Suppressor macrophage treated with lipopolysaccharide for 4 hours (primary cell): ENCODE results near the gene DAPK3.
"Not testable (repeated sequence)": the region's sequence is repeated elsewhere in the genome, so short reads cannot be mapped to it uniquely, and the experiment has no call there.

Experiments
- DNase-seq: peaks from one replicate; pipeline ENCODE4 v3.0.0-alpha.2; 2020

Gene DAPK3

DNA sequence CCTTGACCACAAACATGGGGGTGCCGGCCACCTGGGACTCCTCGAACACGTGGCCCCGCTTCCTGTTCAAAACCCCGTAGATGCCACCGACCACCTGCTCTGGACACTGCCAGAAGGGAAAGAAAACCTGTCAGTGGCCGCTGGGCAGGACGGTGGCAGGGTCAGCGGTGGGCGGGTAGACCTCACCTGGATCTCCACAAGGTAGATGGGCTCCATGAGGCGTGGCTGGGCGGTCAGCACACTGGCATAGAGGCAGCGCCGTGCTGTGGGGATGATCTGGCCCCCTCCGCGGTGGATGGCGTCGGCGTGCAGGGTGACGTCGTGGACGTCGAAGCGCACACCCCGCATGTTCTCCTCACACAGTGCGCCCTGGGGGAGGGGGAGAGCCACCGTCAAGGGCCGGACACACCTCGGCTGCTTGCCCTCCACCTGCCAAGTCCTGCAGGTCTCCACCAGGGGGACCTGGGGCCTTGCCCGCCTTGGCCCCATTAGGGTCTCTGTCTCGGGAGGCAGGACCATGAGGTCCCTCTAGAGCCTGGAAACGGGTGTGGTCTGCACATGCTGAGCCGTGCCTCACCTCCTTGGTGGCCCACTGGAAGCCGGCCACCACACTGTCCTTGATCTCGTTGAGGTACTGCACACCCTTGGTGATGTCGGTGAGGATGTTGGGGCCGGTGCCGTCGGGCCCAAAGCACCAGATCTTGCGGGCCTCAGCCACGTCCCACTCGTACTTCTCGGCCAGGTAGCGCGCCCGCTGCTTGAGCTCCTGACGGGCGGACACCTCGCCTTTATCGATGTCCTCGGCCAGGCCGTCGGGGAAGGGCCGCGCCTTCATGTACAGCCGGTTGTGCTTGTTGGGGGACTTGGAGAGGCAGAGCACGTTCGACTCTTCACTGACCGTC lies 6.6 kb upstream of the DAPK3 start:
- no peak for DNase-seq

DNA sequence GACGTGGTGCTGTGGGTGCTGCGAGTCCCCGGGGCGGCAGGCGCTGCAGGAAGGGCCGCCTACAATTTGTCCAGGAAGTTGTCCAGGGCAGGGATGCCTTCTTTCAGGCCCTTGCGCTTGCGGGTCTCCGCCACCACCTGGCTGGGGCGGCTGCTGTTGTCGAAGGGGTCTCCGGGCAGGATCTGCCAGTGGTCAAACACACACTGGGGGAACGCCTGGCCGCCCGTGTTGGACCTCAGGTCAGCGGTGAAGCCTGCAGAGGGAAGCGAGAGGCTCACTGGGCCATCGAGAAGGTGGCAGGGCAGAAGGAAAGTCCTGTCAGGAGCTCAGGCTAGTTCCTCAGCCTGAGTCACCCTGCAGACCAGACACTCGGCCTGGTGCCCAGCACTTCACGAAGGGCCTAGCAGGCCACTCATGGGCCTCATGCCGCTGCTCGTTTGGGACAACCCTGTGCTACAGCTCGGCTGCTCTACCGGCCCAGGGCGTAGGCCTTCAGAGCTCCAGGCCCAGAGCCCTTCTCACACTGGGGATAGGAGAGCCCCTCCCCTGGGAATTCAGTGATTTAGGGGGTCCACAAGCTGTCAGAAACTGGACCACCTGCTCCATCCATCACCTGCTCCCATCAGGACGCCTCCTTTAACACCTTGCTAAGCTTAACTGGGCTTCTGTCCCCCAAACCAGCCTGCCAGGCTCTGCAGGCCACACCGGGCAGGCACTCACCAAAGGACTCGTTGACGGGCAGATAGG lies 5.8 kb upstream of the DAPK3 start:
- DNase-seq: no peak

DNA sequence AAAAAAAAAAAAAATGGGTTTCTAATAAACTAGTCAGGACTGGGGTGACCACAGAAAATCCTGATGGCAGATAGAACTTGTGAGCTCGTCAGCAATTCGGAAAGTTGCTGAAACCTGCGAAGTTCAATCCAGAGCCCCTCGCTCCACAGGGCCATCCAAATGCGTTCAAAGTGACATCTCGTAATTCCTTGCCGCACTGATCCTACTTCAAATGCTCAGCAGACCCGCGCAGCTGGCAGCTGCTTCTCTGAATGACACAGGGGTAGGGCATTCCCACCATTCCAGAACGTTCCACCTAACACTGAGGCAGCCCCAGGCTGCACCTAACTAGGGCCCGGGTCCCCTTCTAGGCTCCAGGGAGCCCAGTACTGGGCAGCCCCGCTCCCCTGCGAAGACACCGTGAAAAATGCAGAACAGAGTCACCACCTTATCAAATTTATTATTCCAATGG lies 4.8 kb upstream of the DAPK3 start:
- DNase-seq: no peak

DNA sequence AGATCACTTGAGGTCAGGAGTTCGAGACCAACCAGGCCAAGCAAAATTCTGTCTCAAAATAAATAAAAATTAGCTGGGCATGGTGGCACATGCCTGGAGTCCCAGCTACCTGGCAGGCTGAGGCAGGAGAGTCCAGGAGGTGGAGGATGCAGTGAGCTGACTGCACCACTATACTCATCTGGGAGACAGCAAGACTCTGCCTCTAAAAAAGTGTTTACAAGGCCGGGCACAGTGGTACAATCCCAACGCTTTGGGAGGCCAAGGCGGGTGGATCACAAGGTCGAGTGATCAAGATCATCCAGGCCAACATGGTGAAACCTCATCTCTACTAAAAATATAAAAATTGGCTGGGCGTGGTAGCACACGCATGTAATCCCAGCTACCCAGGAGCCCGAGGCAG lies 4.2 kb upstream of the DAPK3 start:
- no peak for DNase-seq

DNA sequence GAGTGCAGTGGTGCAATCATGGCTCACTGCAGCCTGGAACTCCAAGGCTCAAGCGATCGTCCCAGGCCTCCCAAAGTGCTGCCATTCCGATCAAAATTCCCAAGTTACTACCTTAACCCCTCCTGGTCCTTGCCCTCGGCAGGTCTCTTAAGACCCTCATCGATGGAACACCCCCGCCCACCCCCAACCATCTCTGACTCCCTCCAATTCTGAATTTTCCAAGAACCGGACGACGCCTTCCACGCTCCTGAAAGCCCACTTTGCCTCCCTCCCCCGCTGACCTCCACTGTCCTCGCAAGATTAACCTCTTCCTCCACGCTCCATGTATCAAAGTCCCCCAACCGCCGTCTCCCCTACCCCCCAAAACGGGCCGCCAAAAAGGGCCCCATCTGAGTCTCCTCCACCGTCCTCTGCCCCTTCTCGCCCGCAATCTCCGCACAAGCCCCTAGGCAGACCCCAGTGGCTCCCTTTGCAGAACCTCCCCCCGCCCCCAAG lies 539 bp downstream of the DAPK3 start:
- no peak for DNase-seq

DNA sequence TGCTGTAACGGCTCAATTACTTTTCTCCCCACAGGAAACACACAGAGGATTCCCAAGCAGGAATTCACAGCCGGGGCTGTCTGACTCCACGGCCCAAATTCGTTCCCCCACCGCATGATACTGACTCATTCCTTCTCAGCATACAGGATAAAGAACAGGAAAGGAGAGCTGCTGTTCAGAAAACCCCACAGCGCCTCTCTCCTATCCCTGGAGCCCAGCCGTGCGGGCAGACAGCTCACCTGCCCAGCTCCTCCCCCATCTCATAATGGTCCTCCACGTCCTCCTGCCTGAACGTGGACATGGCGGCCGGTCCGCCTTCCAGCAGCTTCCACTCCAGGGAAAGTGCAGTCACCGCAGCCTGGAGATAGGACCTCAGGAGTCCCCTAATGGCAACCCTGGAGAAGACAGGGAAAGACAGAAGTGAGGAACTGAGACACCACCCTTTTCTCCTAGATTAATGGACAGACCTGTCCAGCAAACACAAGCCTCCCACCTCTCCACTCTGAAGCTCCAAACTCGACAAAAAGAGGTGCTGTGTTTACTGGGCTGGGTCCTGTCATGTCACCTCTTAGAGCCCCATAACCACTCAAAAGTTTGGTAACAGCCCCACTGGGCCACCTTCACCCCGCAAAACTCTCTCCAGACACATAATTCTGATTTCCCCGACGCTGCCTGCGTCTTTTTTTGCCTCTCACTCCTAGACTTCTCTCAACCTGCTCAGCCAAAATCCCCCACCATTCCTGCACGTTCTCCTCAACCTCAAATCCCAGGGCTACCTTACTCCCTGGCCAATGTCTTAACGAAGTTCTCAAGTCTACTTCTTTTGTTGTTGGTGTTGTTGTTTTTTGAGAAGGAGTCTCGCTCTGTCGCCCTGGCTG lies 1.2 kb downstream of the DAPK3 start:
- no peak for DNase-seq

DNA sequence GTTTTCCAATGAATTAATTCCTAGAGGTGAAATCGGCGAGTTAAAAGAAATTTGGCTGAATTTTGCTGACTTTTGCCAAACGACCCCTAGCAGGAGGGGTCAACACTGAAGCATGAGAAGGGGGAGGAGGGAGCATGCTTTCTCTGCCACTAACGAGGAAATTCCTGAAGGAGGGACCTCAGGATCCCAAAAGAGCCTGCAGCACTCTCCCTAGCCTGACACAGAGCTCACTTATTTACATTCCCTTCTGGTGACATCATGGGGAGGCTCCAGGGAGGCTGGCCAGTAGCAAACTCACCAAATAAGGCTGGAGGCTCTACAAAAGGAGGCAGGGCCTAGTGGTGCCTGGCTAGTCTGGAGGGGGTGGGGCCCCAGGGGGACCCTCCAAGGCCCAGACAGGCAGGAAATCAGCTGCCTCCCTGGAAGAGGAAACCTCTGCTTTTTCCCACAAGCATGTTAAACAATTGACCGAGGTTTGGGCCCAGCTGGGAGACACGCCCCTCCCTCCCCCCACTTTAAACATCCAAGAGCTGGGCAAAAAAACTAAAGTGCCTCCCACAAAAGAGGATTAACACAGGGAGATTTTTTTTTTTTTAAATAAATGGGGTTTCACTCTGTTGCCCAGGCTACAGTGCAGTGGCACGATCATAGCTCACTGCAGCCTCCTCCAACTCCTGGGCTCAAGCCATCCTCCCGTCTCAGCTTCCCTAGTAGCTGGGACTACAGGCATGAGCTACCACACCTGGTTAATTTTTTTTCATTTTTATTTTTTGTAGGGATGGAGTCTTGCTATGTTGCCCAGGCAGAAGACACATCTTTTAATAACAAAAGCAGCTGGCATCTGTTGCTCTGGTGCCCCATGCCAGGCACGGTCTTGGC lies 2.1 kb downstream of the DAPK3 start:
- DNase-seq: peak; percentile 22

DNA sequence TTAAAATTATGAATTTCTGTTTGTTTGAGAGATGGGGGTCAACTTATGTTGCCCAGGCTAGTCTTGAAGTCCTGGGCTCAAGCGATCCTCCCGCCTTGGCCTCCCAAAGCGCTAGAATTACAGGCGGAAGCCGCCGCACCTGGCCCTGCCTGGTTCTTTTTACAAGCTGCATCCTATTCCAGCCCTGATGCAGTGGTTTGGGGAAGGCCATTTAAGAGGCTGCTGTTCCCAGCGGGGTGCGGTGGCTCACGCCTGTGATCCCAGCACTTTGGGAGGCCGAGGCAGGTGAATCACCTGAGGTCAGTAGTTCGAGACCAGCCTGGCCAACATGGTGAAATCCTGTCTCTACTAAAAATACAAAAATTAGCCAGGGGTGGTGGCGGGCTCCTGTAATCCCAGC lies 2.9 kb downstream of the DAPK3 start:
- not testable (repeated sequence) for DNase-seq

DNA sequence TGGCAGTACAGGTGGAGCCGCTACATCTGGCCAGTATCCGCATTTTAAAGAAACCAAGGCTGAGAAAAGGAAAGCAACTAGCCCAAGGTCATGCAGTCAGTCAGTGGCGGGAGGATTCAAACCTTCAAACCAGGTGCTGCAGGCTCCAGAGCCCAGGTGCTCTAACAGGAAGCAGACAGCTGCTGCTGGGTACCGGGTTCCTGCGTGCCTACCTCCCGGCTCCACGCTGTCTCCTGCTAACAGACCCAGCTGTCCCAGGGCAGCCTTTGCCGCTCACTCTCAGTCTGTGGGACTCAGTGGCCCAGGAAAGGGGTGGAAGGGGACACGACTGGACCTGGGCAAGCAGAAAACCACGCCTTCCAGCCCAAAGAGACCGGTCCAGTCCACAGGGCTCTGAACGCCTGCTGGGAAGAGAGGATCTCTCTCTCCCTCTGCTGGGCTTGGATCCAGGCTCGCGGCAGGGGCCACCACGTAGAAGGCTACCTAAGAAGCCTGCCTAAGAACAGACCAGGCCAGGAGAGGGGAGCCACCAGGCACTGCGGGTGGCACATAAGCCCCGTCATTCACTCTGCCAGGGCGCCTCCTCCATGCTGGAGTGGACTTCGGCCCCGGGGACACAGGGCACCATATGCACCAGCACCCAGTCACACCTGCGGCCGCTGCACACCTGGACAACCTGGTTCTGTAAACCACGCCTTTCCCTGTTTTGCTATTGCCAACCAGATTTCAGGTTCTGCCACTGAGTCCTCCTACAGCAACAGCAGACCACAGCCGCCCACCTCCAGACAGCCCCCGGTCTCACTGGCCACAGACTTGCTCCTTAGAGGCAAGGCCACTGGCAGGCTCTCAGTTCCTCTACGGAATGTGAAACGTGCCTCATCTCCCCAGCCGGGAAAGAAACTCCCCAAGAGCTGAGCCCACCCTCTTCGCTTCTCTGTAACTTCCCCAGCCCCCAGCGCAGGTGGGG lies 4.6 kb downstream of the DAPK3 start:
- DNase-seq: no peak

DNA sequence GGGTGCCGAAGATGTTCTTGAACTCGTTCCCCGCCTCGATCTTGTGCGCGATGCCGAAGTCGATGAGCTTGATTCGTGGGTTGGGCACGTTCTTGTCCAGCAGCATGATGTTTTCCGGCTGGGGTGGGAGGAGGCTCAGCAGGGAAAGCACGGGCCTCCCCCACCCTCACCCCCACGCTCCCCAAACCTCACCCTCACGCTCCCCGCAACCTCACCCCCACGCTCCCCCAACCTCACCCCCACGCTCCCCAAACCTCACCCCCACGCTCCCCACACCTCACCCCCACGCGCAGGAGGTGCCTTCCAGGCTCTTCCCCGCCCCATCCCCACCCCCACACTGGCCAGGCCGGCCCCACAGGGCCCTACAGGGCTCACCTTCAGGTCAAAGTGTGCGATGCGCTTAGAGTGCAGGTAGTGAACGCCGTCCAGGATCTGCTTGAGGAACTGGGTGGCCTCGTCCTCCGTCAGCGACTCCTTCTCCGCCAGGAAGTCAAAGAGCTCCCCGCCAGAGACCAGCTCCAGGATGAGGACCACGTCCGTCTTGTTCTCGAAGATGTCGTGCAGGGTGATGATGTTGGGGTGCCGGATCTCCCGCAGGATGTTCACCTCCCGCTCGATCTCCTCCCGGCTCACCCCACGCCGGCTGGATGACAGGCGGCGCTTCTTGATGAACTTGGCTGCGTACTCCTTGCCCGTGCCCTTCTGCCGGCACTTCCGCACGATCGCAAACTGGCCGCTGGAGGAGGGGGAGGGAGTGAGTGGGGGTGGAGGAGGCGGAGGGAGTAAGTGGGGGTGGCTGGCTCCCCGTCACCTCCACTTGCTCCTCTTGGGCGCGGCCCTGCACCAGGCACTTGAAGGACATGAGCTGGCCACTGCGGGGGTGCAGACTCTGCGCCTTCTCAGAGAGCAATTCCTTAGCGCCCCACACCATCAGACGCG lies 6.4 kb downstream of the DAPK3 start:
- no peak for DNase-seq

DNA sequence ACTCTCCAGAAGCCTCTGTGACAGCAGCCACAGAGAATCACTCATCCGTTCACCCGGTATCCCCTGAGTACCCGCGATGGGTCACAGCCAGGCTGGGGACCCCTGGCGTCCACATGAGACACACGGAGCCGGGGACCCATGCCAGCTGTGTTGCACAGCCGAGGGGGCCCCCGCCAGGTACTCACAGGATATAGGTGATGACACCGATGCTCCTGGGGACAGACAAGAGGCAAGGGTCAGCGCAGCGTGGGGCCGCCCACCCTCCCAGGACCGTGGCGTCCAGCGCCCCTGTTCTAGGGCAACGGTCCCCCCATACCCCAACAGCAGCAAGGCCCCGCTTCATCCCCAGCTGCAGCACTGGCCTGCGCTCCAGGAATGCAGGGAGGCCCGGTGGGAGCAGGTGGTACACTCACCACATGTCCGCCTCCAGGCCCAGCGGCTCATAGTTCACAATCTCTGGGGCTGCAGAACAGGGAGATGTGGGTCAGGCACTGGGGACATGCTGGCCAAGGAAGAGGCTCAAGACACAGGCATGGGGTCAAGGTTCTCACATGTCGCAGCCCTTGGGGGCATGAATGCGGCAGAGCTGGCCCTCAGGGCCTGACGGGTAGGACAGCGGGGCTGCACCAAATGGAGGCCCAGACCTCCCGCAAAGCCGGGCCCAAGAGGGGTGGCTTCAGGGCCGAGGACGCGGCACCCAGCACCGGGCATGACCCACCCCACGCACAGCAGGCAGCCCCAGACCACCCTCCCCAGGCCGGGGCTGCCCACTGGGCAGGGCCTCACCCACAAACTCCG lies 7.2 kb downstream of the DAPK3 start:
- DNase-seq: no peak

DNA sequence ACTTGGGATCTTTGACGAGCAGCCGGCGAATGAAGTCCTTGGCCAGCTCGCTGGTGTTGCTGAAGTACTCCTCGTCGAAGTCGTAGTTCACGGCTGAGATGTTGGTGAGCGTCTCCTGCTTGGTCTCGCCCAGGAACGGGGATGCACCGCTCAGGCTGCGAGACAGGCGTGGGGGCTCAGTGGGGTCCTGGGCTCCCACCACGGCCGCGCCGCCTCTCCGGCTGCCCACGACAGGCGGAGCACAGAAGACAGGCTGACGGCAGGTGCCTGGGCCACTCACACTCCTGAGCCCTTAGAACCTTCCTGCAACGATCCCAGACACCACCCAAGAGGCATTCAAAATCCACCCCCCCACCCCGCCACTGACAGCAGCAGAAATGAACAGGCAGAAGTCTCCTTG lies 9.9 kb downstream of the DAPK3 start:
- no peak for DNase-seq

DNA sequence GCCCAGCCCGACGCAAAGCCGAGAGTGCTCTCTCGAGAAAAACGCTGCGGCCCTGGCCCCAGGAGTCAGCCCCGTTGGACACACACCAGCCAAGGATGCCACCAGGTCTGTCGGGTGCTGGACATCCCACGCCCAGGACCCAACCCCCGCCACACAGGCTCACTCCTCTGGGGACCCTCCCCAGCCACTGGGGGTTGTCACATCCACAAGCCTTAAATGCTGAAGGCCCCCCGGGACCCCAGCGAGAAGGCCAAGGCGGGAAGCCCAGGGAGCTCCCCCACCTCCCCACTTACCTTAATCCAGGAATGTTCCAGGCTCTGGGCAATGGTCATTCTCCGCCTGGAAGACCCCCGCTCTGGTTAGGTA lies 11.2 kb downstream of the DAPK3 start:
- DNase-seq: no peak

DNA sequence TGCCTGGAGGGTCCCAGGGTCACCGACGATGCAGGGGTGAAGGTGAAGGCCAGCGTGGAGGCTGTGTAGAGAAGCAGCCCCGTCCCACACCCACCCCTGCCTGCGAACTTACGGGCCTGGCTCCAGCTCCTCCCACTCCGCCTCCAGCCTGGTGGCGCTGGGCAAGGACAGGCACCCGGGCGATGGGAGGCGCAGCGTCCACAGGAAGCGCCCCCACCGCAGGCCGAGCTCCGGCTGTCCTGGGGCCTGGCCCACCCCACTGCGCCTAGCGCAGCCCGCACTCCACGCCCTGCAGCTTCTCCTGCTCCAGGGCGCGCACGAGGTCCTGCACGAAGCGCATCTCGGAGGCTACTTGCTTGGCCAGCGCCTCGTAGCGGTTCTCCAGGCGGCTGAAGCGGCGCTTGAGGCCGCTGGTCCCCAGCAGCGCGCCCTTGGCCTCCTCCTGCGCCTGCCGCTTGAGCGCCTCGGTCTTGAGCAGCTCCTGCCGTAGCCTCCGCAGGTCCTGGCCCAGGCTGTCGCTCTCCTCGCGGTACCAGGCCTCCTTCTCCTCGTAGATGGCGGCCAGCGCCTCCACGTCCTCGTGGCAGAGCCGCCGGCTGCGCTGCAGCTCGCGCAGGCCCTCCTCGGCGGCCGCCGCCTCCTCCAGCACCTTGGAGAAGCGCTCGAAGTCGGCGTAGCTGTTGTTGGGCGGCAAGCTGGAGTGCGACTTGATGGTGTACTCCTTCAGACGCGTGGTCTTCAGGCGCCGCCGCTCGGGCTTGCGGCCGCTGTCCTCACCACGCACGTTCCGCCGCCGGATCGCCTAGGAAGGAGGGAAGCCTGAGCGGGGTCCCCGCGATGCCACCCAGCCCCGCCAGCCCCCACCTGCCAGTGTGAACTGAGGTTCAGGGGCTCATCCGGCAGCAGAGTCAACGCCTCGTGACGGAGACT lies 11.8 kb downstream of the DAPK3 start:
- DNase-seq: no peak

DNA sequence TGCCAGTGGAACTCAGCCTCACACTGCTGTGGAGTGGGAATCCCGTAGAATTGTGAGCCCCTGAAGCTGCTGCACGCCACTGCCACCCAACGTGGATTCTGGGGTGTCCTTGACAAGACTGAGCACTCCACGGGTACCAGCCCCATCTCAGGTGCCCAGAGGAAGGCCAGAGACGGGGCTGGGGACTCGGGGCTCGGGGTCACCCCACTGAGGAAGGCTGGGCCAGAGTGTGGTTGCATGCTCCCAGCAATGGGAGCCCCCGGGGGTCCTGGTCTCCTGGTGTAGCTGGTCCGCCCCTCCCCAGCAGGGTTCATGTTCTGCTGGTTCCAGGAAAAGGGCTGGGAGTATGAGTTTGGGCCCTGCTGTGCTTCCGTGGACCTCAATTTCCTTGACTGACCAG lies 15.2 kb downstream of the DAPK3 start:
- DNase-seq: no peak

DNA sequence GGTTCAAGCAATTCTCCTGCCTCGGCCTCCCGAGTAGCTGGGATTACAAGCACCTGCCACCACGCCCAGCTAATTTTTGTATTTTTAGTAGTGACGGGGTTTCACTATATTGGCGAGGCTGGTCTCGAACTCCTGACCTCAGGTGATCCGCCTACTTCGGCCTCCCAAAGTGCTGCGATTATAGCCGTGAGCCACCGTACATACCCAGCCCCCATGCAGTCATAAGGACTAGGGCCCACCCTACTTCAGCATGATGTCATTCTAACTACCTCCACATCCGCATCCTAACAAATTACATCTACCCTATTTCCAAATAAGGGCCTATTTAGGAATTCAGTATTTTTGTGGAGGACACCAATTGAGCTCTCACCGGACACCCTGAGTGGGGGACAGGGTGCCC lies 15.6 kb downstream of the DAPK3 start:
- not testable (repeated sequence) for DNase-seq

DNA sequence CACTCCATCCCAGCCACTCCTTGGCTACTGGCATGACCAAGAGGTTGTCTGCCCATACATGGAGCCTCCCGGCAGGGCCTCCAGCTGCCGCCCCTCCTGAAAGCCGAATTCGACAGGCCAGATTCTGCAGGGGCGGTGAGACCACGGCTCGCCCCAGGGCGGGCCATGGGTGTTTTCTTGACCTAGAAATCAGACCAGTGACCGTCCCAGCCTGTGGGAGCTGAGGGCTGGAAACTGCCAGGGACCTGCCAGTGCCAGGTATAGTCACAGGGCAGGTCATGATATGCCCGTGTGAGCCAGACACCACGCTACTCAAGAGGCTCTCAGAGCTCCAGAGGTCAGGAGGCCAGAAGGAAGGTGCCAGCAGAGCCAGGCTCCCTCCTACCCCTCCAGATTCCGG lies 16.8 kb downstream of the DAPK3 start:
- no peak for DNase-seq
